C4-2B (cell line): ENCODE measurements around the gene SLC2A10.

Experiments used
- CTCF ChIP-seq: fragments of 450-650 bp; conservative IDR thresholded peaks from 2 replicates; pipeline ENCODE4 v1.5.1; 2017; ENCODE audit warnings: mild to moderate bottlenecking
- ZFX ChIP-seq: fragments of 450-650 bp; IDR thresholded peaks from 2 replicates; pipeline ENCODE4 v1.6.1; 2017

- no peak for TF ChIP-seq CTCF
- TF ChIP-seq ZFX = no peak
Observed at GRCh38 chr20:46720776-46721425, 11.5 kb downstream of the SLC2A10 start.
